ENCODE data around the gene BEGAIN.

- TF ChIP-seq CTCF (IDR thresholded peaks at IDR 0.05; ENCODE audit: low read length) (no peak), EZH2 (IDR thresholded peaks at IDR 0.05; ENCODE audit: borderline replicate concordance, low read length) (no peak)
These were observed 13.8 kb upstream of the BEGAIN start for GRCh38 chr14:100601064-100601463.

Measured in OCI-LY1 (cell line).